Measurements from ENCODE around the gene MAGEB4.

- TF ChIP-seq JUND (IDR thresholded peaks at IDR 0.05) (no peak), RAD21 (IDR thresholded peaks at IDR 0.05) (no peak), ZBTB33 (IDR thresholded peaks at IDR 0.05) (no peak), ATF3 (IDR thresholded peaks at IDR 0.05) (no peak), SP1 (IDR thresholded peaks at IDR 0.05) (no peak), TAF1 (conservative IDR thresholded peaks at IDR 0.05) (no peak), EGR1 (IDR thresholded peaks at IDR 0.05; ENCODE audit: low read depth in 2 of 2) (no peak), GABPA (IDR thresholded peaks at IDR 0.05 in 1 of 2, conservative IDR thresholded peaks at IDR 0.05 in 1 of 2) (no peak)
- TF ChIP-seq, protein P1, sequence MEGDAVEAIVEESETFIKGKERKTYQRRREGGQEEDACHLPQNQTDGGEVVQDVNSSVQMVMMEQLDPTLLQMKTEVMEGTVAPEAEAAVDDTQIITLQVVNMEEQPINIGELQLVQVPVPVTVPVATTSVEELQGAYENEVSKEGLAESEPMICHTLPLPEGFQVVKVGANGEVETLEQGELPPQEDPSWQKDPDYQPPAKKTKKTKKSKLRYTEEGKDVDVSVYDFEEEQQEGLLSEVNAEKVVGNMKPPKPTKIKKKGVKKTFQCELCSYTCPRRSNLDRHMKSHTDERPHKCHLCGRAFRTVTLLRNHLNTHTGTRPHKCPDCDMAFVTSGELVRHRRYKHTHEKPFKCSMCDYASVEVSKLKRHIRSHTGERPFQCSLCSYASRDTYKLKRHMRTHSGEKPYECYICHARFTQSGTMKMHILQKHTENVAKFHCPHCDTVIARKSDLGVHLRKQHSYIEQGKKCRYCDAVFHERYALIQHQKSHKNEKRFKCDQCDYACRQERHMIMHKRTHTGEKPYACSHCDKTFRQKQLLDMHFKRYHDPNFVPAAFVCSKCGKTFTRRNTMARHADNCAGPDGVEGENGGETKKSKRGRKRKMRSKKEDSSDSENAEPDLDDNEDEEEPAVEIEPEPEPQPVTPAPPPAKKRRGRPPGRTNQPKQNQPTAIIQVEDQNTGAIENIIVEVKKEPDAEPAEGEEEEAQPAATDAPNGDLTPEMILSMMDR (IDR thresholded peaks at IDR 0.05; ENCODE audit: low read depth, low read length, missing input control), result no peak
- TF ChIP-seq, protein P2, sequence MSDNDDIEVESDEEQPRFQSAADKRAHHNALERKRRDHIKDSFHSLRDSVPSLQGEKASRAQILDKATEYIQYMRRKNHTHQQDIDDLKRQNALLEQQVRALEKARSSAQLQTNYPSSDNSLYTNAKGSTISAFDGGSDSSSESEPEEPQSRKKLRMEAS (IDR thresholded peaks at IDR 0.05), result no peak
Observed at GRCh38 chrX:30261012-30261411, 19.2 kb downstream of the MAGEB4 start.

All from liver (tissue), 3 donors.